Mucosa of descending colon (tissue), 3 donors: Measurements from ENCODE around the gene MAPRE3. TPM values are rescaled to one million over a fixed set of nuclear protein-coding genes. Genes with fewer than 3 reads are reported as not detected.
"Not testable (repeated sequence)": the region's sequence is repeated elsewhere in the genome, so short reads cannot be mapped to it uniquely, and the experiment has no call there.

Experiments
- ATAC-seq: fragments of 200-7000 bp; cut with Tn5 transposase; one replicate; pipeline ENCODE4 v1.9.1; 2020; ENCODE audit warnings: mild to moderate bottlenecking, moderate library complexity
- DNase-seq, 3 donors: peaks; one replicate each; pipeline ENCODE4 v3.0.0-alpha.2; 2020
- H3K36me3 ChIP-seq: fragments of 200-600 bp; one replicate; pipeline ENCODE4 v1.8.0; 2021; ENCODE audit warnings: low read depth, mild to moderate bottlenecking
- H3K4me1 ChIP-seq: fragments of 200-600 bp; one replicate; pipeline ENCODE4 v1.8.0; 2021; ENCODE audit warnings: low read depth, mild to moderate bottlenecking
- H3K4me3 ChIP-seq: fragments of 200-600 bp; one replicate; pipeline ENCODE4 v1.8.0; 2021; ENCODE audit warnings: mild to moderate bottlenecking
- H3K9me3 ChIP-seq: fragments of 200-600 bp; one replicate; pipeline ENCODE4 v1.8.0; 2021; ENCODE audit warnings: mild to moderate bottlenecking
- intact Hi-C, 2 donors: fragments of 100-400 bp; cut with DNase I in 1 of 2; cut with micrococcal nuclease in 1 of 2; formaldehyde crosslinking; loops; one replicate each; pipeline versions ENCODE4 v1.11.0 to v1.11.1; 2022; cut with DNase I, micrococcal nuclease
- long read RNA-seq, 2 donors: library from polyadenylated mRNA; unstranded; transcript quantifications; one replicate each; pipeline ENCODE4 v2.0.0, GENCODE V29; 2019 to 2021
- total RNA-seq, 3 donors: library from RNA; stranded (reverse); fragmentation: NEBNext Ultra II Directional in 2 of 3; extraction: Animal tissue kit (Norgen Biotek cat#: 25700) in 2 of 3; gene quantifications; one replicate each; pipeline versions ENCODE4 v1.2.1 to v1.2.4, GENCODE V29; 2021 to 2023
- TF ChIP-seq, protein P1 (sequence below): fragments of 200-600 bp; IDR thresholded peaks from one replicate; pipeline ENCODE4 v1.8.0; 2022; ENCODE audit warnings: antibody characterized with exemption, mild to moderate bottlenecking
- donor health status: DM: no; HTN: no; CAD: no; lungs with moderate emphysema.
- donor health status: DM: no; HTN: no; CAD: no.
- donor health status: DM: no; HTN: yes; CAD: no.

Gene MAPRE3
- total RNA-seq, result 10 to 100 TPM; 23.9 to 36.1 (median 35.6) TPM
- long read RNA-seq, donor 1, transcript MAPRE3-201 (7 exons, 1,892 nt), result minor isoform, 15 of 46 reads
- long read RNA-seq, donor 1, transcript MAPRE3-203 (7 exons, 1,801 nt), result major isoform, 17 of 46 reads
- long read RNA-seq, donor 1, partial matches to known transcripts, result 9 of 46 reads
- long read RNA-seq, donor 1, other reads (novel, unspliced or antisense), result 5 of 46 reads
- long read RNA-seq, donor 2, transcript MAPRE3-203 (7 exons, 1,801 nt), result major isoform, 7 of 9 reads
- long read RNA-seq, donor 2, partial matches to known transcripts, result 1 of 9 reads
- long read RNA-seq, donor 2, other reads (novel, unspliced or antisense), result 0 of 9 reads

DNA sequence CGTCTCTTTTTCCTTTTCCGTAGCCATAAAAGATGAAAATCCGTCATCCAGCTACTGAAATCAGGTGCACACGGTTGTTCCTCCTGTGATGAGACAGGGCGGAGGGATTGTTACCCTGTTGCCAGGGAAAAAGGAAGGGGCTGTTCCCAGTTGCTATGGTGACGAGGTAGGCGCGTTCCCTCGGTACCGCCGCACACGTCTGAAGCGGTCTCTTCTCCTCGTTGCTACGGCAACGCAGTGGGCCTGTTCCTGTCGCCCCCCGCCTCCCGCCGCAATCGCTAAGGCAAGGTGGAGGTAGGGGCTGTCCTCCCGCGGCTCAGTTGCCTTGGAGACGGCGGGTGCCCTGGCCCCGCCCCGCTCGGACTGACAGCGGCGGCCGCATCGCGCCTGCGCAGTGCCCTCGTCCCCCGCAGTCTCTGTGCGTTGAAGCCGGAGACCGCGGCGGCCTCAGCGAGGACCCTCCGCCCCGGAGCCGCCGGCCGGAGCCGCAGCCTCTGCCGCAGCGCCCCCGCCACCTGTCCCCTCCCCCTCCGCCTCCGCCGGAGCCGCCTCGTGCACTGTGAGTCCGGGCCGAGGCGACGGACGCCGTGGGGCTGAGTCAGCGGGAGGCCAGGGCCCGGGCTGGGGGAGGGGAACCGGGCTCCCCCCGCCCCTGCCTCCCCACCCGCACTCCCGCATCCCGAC is at the start of gene MAPRE3:
MAPRE3 (plus strand) TSS at position 394 of the 684 bp plus-strand sequence. CDS start 51,582 bp downstream, outside the sequence.
- peak; percentile 85 for ATAC-seq
- DNase-seq, result peak; percentile 84 to 89 (median 87)
- peak within 1 kb of the TSS; percentile 56 for H3K4me3 ChIP-seq
- TF ChIP-seq, protein P1, sequence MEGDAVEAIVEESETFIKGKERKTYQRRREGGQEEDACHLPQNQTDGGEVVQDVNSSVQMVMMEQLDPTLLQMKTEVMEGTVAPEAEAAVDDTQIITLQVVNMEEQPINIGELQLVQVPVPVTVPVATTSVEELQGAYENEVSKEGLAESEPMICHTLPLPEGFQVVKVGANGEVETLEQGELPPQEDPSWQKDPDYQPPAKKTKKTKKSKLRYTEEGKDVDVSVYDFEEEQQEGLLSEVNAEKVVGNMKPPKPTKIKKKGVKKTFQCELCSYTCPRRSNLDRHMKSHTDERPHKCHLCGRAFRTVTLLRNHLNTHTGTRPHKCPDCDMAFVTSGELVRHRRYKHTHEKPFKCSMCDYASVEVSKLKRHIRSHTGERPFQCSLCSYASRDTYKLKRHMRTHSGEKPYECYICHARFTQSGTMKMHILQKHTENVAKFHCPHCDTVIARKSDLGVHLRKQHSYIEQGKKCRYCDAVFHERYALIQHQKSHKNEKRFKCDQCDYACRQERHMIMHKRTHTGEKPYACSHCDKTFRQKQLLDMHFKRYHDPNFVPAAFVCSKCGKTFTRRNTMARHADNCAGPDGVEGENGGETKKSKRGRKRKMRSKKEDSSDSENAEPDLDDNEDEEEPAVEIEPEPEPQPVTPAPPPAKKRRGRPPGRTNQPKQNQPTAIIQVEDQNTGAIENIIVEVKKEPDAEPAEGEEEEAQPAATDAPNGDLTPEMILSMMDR, result no peak
- intact Hi-C loops, result no loop called here
- no peaks in the 10 kb centered on the region for H3K9me3 ChIP-seq
- H3K4me1 ChIP-seq, result peaks cover 32% of the 10 kb centered on the region
- H3K36me3 ChIP-seq, result no peaks in the 10 kb centered on the region

DNA sequence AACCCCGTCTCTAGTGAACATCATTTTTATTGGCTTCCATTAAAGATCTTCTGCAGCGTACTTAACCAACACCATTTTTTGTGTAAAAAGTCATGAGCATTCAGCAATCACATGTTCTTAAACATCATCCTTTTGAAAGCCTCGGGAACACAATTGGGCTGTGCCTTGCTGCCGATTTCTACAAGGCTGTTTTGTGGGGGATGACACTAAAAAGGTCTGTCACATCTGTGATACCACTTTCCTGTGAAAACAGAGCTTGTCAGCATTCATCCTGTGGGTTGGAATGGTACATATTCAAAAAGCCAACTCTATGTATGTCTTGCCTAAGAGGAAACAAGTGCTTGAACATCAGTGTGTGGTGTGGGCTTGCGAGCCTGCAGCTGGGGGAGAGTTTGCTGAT is 49.1 kb upstream of the MAPRE3 start:
- no peaks in the 10 kb centered on the region for H3K36me3 ChIP-seq
- no peaks in the 10 kb centered on the region for H3K4me1 ChIP-seq
- ATAC-seq, result no peak
- no peaks in the 10 kb centered on the region for H3K9me3 ChIP-seq
- no peak for DNase-seq
- no peak overlapping the region for H3K4me3 ChIP-seq
- TF ChIP-seq, protein P1, result no peak
- intact Hi-C loops, result no loop called here

DNA sequence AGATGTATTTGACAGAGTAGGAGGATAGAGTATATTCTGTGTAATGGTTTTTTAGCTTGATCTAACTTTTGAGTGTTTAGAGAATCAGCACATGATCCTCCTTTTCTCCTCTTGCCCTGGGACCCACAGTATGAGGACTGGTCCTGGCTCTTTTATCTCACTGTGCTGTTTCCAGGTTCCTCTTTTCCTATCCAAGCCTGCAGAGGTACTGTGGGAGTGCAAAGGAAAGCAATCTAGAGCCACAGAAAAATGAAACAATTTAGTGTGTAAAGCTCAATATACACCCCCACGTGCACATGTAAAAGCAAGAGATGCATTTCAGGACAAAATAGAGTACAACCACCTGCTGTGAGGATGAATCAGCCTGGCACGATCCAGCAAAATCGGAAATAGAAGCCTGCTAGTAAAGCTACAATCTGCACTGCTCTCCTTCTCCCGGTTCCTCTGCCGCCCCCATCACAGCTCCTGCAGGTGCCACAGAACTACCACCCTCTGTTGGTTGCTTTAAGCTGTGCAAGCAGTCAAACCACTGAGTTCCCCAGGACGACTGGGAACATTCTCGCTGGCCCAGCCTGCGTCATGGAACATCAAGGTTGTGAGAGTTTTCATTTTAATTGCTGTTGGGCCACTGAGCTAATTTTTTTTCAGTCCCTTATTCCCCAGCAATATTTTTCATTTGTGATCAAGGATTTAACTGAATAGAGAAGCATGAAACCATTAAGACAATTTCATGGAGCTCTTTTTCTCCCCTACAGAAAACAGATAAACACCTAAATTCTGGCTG is 47.8 kb upstream of the MAPRE3 start:
- DNase-seq (peak in 1 of 3 donors; percentile 53), ATAC-seq (peak; percentile 65)
- Histone ChIP-seq H3K4me1 (no peaks in the 10 kb centered on the region), H3K36me3 (no peaks in the 10 kb centered on the region), H3K9me3 (no peaks in the 10 kb centered on the region), H3K4me3 (no peak overlapping the region)
- TF ChIP-seq, protein P1, result no peak
- intact Hi-C loops, result no loop called here

DNA sequence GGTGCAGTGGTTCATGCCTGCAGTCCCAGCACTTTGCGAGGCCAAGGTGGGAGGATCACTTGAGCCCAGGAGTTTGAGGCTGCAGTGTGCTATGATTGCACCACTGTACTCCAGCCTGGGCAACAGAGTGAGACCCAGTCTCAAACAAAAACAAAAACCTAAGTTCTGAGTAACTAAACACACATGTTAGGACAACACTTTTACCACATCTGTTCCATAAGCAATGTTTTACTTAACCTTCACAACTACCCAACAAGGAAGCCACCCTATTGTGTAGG is 47.3 kb upstream of the MAPRE3 start:
- intact Hi-C loops, ATAC-seq, H3K9me3 ChIP-seq, DNase-seq, H3K36me3 ChIP-seq, H3K4me1 ChIP-seq, H3K4me3 ChIP-seq: not testable (repeated sequence)

DNA sequence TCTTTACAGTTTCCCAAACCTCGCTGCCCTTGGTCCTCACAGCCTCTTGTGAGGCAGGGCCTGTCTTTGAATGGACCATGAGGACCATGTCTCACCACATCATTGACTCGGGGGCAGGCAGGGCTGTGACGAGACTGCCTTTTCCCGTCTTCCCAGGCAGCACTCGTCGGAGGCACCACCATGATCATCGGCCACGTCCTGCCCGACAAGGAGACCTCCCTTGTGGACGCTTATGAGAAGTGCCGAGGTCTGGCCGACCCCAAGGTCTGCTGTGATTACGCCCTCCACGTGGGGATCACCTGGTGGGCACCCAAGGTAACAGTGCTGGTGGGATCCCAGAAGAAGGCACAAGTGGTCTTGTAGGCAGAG is 45.7 kb upstream of the MAPRE3 start:
- intact Hi-C loops, result no loop called here
- H3K4me3 ChIP-seq, result no peak overlapping the region
- no peaks in the 10 kb centered on the region for H3K36me3 ChIP-seq
- TF ChIP-seq, protein P1, result no peak
- H3K4me1 ChIP-seq, result no peaks in the 10 kb centered on the region
- ATAC-seq (no peak), DNase-seq (no peak)
- H3K9me3 ChIP-seq, result no peaks in the 10 kb centered on the region
